Astrocyte of the hippocampus (primary cell): ENCODE data around the gene EXTL2.
A peak's percentile ranks its signal among the peaks of the same experiment; 100 is the strongest.
"Not testable (repeated sequence)": the region's sequence is repeated elsewhere in the genome, so short reads cannot be mapped to it uniquely, and the experiment has no call there.

ENCODE experiments used
- DNase-seq: peaks from one replicate; pipeline ENCODE4 v3.0.0; 2011; ENCODE audit warnings: low read depth, low spot score

The EXTL2 gene

DNA sequence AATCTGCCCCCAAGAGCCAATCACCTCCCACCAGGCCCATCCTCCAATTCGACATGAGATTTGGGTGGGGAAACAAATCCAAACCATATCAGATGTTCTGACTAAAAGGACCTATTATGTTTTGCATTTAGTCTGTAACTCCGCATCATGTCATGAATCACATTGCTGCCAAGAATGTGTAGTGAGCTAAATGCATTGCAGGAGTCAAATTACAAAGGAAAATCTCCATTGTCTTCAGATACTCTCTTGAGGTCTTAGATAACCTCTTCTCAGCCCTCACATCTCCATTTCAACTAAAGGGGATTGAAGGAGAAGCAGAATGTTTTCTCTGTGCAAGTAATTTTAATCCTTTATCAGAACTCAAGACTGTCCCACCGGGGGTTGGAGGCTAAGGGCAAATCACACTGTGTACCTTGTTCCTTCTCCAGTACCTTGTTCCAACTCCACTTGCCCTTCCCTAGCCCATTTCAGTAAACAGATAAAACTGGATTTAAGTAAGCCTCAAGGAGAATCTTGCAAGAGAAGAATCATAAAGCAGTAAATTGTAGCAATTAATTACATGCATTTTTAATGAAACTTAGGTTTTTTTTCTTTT lies 34.1 kb downstream of the EXTL2 start:
- peak; percentile 66 for DNase-seq

DNA sequence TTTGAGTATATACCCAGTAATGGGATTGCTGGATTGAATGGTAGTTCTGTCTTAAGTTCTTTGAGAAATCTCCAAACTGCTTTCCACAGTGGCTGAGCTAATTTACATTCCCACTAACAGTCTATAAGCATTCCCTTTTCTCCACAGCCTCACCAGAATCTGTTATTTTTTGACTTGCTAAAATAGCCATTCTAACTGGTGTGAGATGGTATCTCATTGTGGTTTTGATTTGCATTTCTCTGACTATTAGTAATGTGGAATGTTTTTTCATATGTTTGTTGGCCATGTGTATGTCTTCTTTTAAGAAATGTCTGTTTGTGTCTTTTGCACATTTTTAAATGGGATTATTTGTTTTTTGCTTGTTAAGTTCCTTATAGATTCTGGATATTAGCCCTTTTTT lies 39.5 kb downstream of the EXTL2 start:
- peak; percentile 50 for DNase-seq

DNA sequence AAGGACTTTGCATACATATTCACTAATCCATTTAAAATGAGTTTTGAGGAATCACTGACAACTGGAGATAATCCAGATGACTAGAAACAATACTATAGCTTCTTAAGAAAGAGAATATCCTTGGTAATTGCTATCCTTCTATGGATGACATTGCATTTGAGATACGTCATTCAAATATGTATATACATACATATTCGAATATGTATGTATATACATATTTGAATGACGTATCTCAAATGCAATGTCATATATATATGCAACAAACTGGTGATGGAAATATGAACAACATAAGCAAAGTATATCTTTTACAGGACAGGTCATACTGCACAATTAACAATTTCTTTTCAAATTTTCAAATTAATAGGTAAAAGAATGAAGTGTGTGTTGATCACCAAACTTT lies 41.7 kb downstream of the EXTL2 start:
- DNase-seq: no peak

DNA sequence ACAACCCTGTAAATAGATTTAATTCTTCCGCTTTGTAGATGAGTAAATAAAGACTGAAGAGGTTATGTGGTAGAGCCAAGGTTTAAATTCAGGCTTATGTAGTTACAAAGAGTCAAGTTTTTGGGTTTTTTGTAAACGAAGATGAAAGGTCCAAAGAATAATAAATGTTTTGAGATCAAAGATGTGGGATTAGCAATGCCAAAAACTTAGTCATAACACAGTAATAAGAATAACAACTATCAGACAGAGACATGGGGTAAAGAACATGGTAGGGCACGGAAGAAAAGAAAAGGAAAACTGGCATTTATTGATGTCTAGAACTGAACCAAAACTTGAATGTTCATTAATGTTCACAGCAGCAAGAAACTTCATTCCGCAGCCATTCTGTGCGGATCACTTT lies 42.9 kb downstream of the EXTL2 start:
- no peak for DNase-seq

DNA sequence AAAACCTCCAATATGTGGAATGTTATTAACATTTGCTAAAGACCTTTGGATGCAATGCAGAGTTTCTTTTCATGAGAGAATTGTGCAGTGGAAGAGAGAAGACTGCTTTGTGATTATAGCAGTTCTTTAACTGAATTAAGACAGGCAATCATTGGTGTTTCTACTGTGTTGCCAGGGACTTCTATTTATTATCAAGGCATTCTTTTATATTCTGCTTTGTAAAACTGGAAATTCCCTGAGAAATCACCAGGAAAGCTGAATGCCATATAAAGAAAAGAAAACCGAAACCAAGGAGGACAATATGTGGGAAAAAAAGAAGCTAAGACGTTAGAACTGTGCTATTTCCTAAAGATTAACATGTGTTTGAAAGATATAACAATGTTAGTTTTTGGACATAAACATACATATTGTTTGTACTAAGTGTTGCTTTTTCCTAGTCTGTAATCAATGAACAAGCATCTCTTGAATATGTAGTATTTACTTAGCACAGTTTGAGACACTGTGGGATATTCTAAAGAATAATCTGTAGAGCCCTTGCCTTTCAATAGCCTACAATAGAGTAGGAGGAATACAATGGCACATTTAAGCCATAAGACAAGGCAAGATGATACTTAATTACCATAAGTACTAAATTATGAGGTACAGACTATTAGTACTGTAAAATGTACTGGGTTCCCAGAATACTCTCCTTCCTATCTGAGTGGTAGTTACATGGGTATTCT lies 47.1 kb downstream of the EXTL2 start:
- peak; percentile 58 for DNase-seq

DNA sequence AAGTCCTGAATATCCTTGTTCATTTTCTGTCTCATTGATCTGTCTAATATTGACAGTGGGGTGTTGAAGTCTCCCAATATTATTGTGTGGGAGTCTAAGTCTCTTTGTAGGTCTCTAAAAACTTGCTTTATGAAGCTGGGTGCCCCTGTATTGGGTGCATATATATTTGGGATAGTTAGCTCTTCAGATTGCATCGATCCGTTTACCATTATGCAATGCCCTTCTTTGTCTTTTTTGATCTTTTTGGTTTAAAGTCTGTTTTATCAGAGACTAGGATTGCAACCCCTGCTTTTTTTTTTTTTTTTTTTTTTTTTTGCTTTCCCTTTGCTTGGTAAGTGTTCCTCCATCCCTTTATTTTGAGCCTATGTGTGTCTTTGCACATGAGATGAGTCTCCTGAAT lies 51.5 kb downstream of the EXTL2 start:
- DNase-seq: not testable (repeated sequence)

DNA sequence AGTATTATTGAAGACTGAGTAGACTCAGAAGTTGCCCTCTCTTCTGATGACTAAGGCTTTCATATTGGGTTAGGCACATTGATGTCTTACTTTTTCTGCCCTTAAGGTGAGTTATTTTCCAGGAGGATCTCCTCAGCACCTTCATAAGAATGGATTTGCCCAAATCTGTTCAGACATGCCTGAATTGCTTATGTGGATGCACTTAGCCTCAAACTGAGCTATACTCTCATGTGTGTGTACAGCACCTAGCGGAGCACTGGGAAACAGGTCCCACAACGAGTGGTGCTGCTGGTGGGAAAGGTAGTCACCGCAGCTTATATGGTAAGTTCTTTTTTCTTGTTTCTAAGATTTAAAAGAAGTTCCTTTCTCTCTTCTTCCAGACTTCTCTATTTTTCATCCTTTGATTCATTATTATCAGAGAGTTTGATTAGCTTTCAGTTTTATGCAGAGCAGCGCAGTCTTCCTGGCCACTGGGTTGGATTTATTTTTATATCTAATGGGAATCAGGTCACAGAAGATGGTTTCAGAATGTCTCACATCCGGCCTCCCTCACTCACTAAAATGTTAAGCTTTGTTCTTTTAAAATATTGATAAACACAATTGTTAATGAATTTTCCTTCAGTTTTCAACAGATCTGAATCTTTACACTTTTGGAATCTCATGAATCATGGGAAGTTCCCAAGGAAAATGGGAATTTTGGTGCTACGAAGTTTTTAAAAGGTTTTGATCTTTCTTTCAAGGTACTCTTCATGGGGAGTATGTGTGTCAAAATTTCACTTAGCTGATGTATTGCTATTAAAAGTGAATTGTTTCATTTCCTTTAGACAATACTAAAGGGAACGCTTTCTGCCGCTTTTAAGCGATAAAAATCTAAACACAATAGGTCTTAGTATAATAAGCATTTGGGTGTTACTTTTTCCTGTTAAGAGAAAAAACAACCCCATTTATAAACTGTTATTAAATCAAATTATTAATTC lies 58.5 kb downstream of the EXTL2 start:
- DNase-seq: no peak

DNA sequence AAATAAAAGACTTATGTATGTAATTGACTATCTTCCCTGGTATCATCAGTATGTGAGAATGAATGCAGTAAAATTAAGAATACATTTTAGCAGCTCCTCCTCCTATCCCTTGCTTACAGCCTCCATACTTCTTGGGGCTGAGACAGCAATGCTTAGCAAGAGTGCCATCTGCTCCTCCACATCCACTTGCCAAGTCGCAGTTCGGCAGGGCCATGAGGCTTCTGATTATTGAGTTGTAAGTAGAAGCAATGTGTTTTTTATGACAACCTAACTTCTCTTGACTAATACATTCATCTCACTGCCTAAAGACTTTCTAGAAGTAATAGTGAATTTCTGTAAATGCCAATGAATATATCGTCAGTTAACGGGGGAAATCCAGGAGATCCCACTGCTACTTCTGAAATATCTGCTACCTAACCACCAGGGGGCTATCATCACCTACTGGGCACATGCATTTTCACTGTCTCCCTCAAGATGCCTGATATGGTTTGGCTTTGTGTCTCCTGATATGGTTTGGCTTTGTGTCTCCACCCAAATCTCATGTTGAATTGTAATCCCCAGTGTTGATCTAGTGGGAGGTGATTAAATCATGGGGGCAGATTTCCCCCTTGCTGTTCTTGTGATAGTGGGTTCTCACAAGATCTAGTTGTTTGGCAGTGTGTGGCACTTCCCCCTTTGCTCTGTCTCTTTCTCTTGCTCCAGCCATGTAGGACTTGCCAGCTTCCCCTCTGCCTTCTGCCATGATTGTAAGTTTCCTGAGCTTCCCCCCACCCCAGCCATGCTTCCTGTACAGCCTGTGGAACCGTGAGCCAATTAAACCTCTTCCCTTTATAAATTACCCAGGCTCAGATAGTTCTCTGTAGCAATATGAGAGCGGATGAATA lies 59.6 kb downstream of the EXTL2 start:
- DNase-seq: no peak

DNA sequence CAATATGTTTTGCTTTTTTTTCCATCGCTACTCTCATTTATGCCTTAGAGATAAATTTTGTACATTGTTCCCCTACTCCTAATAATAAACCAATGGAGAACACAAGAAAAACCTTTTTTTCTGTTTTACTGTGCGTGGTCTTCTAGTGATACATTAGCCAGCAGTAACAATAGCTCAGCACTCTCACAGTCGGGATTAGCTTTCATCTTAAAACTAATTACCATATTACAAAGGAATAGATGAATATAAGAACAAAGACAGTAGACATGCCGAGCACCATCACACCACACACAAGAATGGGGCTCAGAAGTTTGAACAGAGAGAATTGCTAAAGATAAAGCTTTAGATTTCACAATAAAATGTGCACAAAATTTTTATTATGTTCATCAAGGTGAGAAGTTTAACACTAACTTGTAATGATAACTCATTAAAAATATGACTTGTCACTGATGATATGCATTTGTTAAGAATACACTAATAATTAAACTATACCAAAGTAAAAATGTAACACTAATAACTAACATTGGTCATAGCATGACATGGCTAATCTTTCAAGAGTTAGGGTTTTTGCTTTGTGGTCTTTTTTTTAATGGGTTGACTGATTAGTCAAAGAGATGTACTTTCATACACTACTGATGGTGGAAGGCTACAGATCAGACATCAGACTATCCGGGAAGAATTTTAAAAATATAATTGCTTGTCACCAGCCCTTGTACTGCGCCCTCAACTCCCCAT lies 61.8 kb downstream of the EXTL2 start:
- no peak for DNase-seq

DNA sequence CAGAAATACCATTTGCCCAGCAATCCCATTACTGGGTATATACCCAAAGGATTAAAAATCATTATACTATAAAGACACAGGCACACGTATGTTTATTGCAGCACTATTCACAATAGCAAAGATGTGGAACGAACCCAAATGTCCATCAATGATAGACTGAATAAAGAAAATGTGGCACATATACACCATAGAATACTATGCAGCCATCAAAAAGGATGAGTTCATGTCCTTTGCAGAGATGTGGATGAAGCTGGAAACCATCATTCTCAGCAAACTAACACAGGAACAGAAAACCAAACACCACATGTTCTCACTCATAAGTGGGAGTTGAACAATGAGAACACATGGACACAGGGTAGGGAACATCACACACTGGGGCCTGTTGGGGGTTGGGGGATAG lies 69.0 kb downstream of the EXTL2 start:
- DNase-seq: not testable (repeated sequence)
